IPS DF 4.7 (cell line): Measurements from ENCODE around the gene COL1A2.

Experiments
- DNase-seq: peaks from one replicate; pipeline ENCODE4 v3.0.0-alpha.2; 2013; ENCODE audit warnings: low spot score; ENCODE audit errors: extremely low read depth

COL1A2 gene

DNA sequence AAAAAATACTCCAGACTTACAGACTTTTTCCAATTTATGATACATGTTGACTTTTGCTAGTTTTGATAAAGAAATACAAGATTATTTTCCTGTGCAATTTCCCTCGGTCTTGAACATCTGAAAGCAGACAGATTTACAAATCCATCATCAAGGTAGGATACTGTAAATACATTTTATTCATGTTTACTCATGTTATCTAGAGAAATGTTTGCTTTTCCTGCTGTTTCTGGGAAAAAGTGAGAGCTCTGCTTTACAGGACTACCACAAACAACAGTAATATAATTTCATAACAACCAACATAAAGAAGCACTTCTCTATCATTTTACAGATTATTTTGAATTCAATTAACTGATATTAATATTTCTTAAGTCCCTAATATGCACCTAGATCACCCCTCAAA, 83.2 kb downstream of the COL1A2 start:
- DNase-seq: no peak

DNA sequence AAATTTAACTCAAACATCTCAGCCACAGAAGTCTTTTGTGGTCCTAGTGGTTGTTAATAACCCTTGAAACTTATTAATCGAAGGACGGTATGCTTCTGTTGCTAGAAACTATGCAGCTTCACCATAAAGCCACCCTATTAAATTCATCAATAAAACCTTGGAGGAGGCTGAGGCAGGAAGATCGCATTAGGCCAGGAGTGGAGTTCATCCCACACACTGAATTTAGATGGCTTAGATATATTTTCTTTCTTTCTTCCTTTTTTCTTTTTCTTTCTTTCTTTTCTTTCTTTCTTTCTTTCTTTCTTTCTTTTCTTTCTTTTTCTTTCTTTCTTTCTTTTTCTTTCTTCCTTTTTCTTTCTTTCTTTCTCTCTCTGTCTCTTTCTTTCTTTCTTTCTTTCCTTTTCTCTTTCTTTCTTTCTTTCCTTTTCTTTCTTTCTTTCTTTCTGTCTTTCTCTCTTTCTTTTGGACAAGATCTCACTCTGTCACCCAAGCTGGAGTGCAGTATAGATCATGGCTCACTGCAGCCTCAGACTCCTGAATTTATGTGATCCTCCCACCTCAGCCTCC, 84.0 kb downstream of the COL1A2 start:
- no peak for DNase-seq
